Fibroblast of lung (primary cell): ENCODE data around the gene DEGS2.

ENCODE experiments used
- EZH2 ChIP-seq: IDR thresholded peaks from 2 replicates; pipeline ENCODE4 v1.5.1; 2012; ENCODE audit warnings: low read length, control low read depth, mild to moderate bottlenecking; ENCODE audit errors: missing control alignments
- TF ChIP-seq, protein P1 (sequence below), 2 donors: IDR thresholded peaks in 1 of 2; conservative IDR thresholded peaks in 1 of 2; 1 replicate in 1 of 2; 2 replicates in 1 of 2; pipeline ENCODE4 v1.5.1; 2011 to 2012; ENCODE audit warnings: low read length in 2 of 2, control low read depth in 1 of 2, inconsistent platforms in 1 of 2, low read depth in 1 of 2, mild to moderate bottlenecking in 1 of 2

DNA sequence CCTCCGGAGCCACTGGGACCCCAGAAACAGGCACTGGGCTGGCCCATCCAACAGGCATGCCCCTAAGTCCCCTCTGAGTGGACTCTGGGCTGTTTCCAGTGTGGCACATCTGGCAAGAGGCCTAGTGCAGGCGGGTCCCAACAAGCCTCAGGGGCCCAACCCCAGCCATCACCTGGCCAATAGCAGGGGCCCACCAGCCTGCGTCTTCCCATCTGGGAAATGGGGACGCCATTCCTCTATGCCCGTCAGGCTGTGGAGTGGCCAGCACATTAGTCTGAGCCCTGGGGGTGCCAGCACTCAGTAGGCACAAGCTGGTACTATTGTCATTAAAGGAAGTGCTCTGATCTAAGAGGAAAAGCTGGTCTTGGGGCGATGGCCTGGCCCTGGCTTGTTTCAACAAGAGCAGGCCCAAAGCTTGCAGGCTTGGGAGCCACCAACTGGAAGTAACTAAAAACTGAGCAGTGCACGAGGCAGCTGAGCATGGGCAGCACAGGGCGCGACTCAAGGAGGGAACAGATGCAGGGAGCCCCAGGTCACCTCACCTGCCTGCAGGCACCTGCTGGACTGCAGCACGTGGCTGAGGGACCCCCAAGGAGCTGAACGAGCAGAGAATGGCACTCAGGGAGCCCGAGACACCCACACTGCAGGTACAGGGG lies 8.4 kb downstream of the DEGS2 start:
- TF ChIP-seq, protein P1, sequence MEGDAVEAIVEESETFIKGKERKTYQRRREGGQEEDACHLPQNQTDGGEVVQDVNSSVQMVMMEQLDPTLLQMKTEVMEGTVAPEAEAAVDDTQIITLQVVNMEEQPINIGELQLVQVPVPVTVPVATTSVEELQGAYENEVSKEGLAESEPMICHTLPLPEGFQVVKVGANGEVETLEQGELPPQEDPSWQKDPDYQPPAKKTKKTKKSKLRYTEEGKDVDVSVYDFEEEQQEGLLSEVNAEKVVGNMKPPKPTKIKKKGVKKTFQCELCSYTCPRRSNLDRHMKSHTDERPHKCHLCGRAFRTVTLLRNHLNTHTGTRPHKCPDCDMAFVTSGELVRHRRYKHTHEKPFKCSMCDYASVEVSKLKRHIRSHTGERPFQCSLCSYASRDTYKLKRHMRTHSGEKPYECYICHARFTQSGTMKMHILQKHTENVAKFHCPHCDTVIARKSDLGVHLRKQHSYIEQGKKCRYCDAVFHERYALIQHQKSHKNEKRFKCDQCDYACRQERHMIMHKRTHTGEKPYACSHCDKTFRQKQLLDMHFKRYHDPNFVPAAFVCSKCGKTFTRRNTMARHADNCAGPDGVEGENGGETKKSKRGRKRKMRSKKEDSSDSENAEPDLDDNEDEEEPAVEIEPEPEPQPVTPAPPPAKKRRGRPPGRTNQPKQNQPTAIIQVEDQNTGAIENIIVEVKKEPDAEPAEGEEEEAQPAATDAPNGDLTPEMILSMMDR (conservative IDR thresholded peaks at IDR 0.05 in 1 of 2, IDR thresholded peaks at IDR 0.05 in 1 of 2; ENCODE audit: low read depth in 1 of 2, low read length in 2 of 2), result no peak
- TF ChIP-seq EZH2, result no peak
